ENCODE measurements around the gene OR10K2. TPM values are rescaled to one million over a fixed set of nuclear protein-coding genes. Genes with fewer than 3 reads are reported as not detected.

The OR10K2 gene
- total RNA-seq, 2 experiments from 2014 or later: not detected

- no peak overlapping the region for H3K4me3 ChIP-seq (ENCODE audit: low read length)
- ChIA-PET POLR2A (no interaction called here), CTCF (no interaction called here)
- H3K36me3 ChIP-seq (ENCODE audit: insufficient read depth, low read length): no peaks in the 10 kb centered on the region
- H3K27ac ChIP-seq (ENCODE audit: low read depth in 1 of 2, low read length in 2 of 2): no peak overlapping the region
- no peaks in the 10 kb centered on the region for H3K9me3 ChIP-seq (ENCODE audit: control insufficient read depth in 1 of 2, insufficient read depth in 1 of 2, low read length in 2 of 2)
- Mint-ChIP-seq H3K4me3 (no peak overlapping the region), H3K27me3 (peaks cover 4% of the 10 kb centered on the region), H3K27ac (no peak overlapping the region), H3K36me3 (ENCODE audit: low read depth) (no peaks in the 10 kb centered on the region), H3K4me1 (ENCODE audit: low read depth) (no peaks in the 10 kb centered on the region), H3K9me3 (no peaks in the 10 kb centered on the region)
- intact Hi-C loops (cut with DNase I, micrococcal nuclease): no loop called here
- no peaks in the 10 kb centered on the region for H3K4me1 ChIP-seq (ENCODE audit: insufficient read depth, low read length)
- H3K27me3 ChIP-seq (ENCODE audit: control insufficient read depth in 1 of 2, insufficient read depth in 2 of 2, low read length in 2 of 2): no peaks in the 10 kb centered on the region
- no peak for TF ChIP-seq CTCF (IDR thresholded peaks at IDR 0.05)
- no peak for DNase-seq
- no peak for ATAC-seq (ENCODE audit: poor library complexity)
Observed at GRCh38 chr1:158407092-158407491, 18.9 kb downstream of the OR10K2 start.

GRCh38 chr1:158400871-158401270, 25.2 kb downstream of the OR10K2 start:
- Histone ChIP-seq H3K4me3 (ENCODE audit: low read length) (no peak overlapping the region), H3K27ac (ENCODE audit: low read depth in 1 of 2, low read length in 2 of 2) (no peak overlapping the region), H3K27me3 (ENCODE audit: control insufficient read depth in 1 of 2, insufficient read depth in 2 of 2, low read length in 2 of 2) (peaks cover 3 to 7% of the 10 kb centered on the region in 2 experiments), H3K9me3 (ENCODE audit: control insufficient read depth in 1 of 2, insufficient read depth in 1 of 2, low read length in 2 of 2) (no peaks in the 10 kb centered on the region), H3K4me1 (ENCODE audit: insufficient read depth, low read length) (no peaks in the 10 kb centered on the region), H3K36me3 (ENCODE audit: insufficient read depth, low read length) (no peaks in the 10 kb centered on the region)
- ATAC-seq (ENCODE audit: poor library complexity) (no peak), DNase-seq (peak in 1 of 14 experiments; percentile 2)
- no peak overlapping the region for H3K27ac Mint-ChIP-seq
- no peak for TF ChIP-seq CTCF (IDR thresholded peaks at IDR 0.05)
- no peaks in the 10 kb centered on the region for H3K9me3 Mint-ChIP-seq
- H3K36me3 Mint-ChIP-seq (ENCODE audit: low read depth): no peaks in the 10 kb centered on the region
- ChIA-PET POLR2A (no interaction called here), CTCF (no interaction called here)
- intact Hi-C loops (cut with DNase I, micrococcal nuclease): no loop called here
- H3K4me3 Mint-ChIP-seq: no peak overlapping the region
- H3K27me3 Mint-ChIP-seq: peaks cover 8% of the 10 kb centered on the region
- H3K4me1 Mint-ChIP-seq (ENCODE audit: low read depth): peaks cover 8% of the 10 kb centered on the region

- Histone ChIP-seq H3K4me1 (ENCODE audit: insufficient read depth, low read length) (no peaks in the 10 kb centered on the region), H3K9me3 (ENCODE audit: control insufficient read depth in 1 of 2, insufficient read depth in 1 of 2, low read length in 2 of 2) (no peaks in the 10 kb centered on the region), H3K36me3 (ENCODE audit: insufficient read depth, low read length) (no peaks in the 10 kb centered on the region), H3K27ac (ENCODE audit: low read depth in 1 of 2, low read length in 2 of 2) (no peak within 1 kb of the TSS), H3K4me3 (ENCODE audit: low read length) (no peak within 1 kb of the TSS), H3K27me3 (ENCODE audit: control insufficient read depth in 1 of 2, insufficient read depth in 2 of 2, low read length in 2 of 2) (peaks cover 3 to 10% of the 10 kb centered on the region in 2 experiments)
- Mint-ChIP-seq H3K36me3 (ENCODE audit: low read depth) (no peaks in the 10 kb centered on the region), H3K4me1 (ENCODE audit: low read depth) (peaks cover 8% of the 10 kb centered on the region), H3K27ac (no peak within 1 kb of the TSS), H3K9me3 (no peaks in the 10 kb centered on the region), H3K27me3 (peaks cover 5% of the 10 kb centered on the region), H3K4me3 (no peak within 1 kb of the TSS)
- intact Hi-C loops (cut with DNase I, micrococcal nuclease): no loop called here
- ChIA-PET POLR2A (interaction anchor here (0.7 kb wide), 1 partner anchor 189 kb away, joined by 3 read pairs; no protein-coding TSS in a partner anchor), CTCF (no interaction called here)
- no peak for TF ChIP-seq CTCF (IDR thresholded peaks at IDR 0.05)
- DNase-seq (no peak), ATAC-seq (ENCODE audit: poor library complexity) (no peak)
Observed at GRCh38 chr1:158398818-158399514, 27.1 kb downstream of the OR10K2 start, which contains the start of gene OR10T2. OR10T2 (minus strand) TSS chr1:158399466; CDS start chr1:158399466, 0 bp downstream.
